Tibial nerve (tissue), 3 donors: ENCODE results near the gene LMCD1.

Source experiments
- POLR2A ChIP-seq, 2 donors: fragments of 450-650 bp; IDR thresholded peaks; one replicate each; pipeline ENCODE4 v1.6.1; 2017; ENCODE audit warnings: antibody characterized with exemption in 2 of 2, mild to moderate bottlenecking in 2 of 2, moderate library complexity in 2 of 2
- TF ChIP-seq, protein P1 (sequence below), 5 experiments: fragments of 200-600 bp in 3 of 5; fragments of 450-650 bp in 2 of 5; sonication (generic) in 3 of 5; IDR thresholded peaks; one replicate each; pipeline ENCODE4 v1.5.1; 2016 to 2019; ENCODE audit warnings: antibody characterized with exemption in 5 of 5, mild to moderate bottlenecking in 3 of 5, moderate library complexity in 2 of 5

DNA sequence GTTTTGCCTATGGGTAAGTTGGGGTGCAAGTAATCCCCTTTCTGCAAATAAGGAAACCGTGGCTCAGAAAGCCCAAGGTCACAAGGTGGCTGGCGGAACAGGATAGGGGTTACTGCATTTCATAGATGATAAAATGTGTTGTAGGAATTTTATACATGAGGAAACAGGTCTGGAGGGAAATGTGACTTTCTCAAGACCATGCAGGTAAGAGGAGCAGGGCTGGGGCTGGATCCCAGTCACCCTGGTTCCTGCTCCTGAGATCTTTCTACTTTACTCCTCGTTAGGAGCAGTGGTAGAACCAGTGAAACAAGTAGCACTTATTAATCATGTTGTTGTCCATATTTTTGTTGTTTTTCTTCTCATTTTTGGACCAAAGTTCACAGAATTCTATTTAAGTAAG lies 79.8 kb downstream of the LMCD1 start:
- TF ChIP-seq, protein P1, sequence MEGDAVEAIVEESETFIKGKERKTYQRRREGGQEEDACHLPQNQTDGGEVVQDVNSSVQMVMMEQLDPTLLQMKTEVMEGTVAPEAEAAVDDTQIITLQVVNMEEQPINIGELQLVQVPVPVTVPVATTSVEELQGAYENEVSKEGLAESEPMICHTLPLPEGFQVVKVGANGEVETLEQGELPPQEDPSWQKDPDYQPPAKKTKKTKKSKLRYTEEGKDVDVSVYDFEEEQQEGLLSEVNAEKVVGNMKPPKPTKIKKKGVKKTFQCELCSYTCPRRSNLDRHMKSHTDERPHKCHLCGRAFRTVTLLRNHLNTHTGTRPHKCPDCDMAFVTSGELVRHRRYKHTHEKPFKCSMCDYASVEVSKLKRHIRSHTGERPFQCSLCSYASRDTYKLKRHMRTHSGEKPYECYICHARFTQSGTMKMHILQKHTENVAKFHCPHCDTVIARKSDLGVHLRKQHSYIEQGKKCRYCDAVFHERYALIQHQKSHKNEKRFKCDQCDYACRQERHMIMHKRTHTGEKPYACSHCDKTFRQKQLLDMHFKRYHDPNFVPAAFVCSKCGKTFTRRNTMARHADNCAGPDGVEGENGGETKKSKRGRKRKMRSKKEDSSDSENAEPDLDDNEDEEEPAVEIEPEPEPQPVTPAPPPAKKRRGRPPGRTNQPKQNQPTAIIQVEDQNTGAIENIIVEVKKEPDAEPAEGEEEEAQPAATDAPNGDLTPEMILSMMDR (IDR thresholded peaks at IDR 0.05), result no peak
- TF ChIP-seq POLR2A (IDR thresholded peaks at IDR 0.05), result no peak
